ENCODE measurements around the gene CPVL.

The CPVL gene

GRCh38 chr7:29145553-29146056, 732 bp downstream of the CPVL start:
- H3K36me3 ChIP-seq, result no peaks in the 10 kb centered on the region
- peaks cover 55% of the 10 kb centered on the region for H3K27me3 ChIP-seq
- peaks cover 0 to 3% of the 10 kb centered on the region in 2 experiments for H3K4me1 ChIP-seq (ENCODE audit: control insufficient read depth in 1 of 2, insufficient read depth in 1 of 2, low read depth in 1 of 2, low read length in 1 of 2)
- H3K9me3 ChIP-seq, result no peaks in the 10 kb centered on the region
- TF ChIP-seq CTCF (IDR thresholded peaks at IDR 0.05), result no peak
- H3K27ac ChIP-seq, result no peak overlapping the region
- no peak overlapping the region for H3K4me3 ChIP-seq (ENCODE audit: low read depth in 1 of 2, low read length in 1 of 2)

- Histone ChIP-seq H3K27me3 (peaks cover 55% of the 10 kb centered on the region), H3K36me3 (no peaks in the 10 kb centered on the region), H3K9me3 (no peaks in the 10 kb centered on the region), H3K27ac (no peak overlapping the region), H3K4me3 (ENCODE audit: low read depth in 1 of 2, low read length in 1 of 2) (no peak overlapping the region), H3K4me1 (ENCODE audit: control insufficient read depth in 1 of 2, insufficient read depth in 1 of 2, low read depth in 1 of 2, low read length in 1 of 2) (peaks cover 0 to 3% of the 10 kb centered on the region in 2 experiments)
- no peak for TF ChIP-seq CTCF (IDR thresholded peaks at IDR 0.05)
Measured at GRCh38 chr7:29143751-29144150, 2.6 kb downstream of the CPVL start.

GRCh38 chr7:29142021-29142727, 4.2 kb downstream of the CPVL start:
- Histone ChIP-seq H3K36me3 (no peaks in the 10 kb centered on the region), H3K4me3 (ENCODE audit: low read depth in 1 of 2, low read length in 1 of 2) (no peak overlapping the region), H3K27me3 (peaks cover 42% of the 10 kb centered on the region), H3K4me1 (ENCODE audit: control insufficient read depth in 1 of 2, insufficient read depth in 1 of 2, low read depth in 1 of 2, low read length in 1 of 2) (peaks cover 0 to 3% of the 10 kb centered on the region in 2 experiments), H3K9me3 (no peaks in the 10 kb centered on the region), H3K27ac (no peak overlapping the region)
- TF ChIP-seq CTCF (IDR thresholded peaks at IDR 0.05), result no peak

GRCh38 chr7:29140873-29141468, 5.4 kb downstream of the CPVL start:
- H3K9me3 ChIP-seq, result no peaks in the 10 kb centered on the region
- no peak overlapping the region for H3K27ac ChIP-seq
- H3K36me3 ChIP-seq, result no peaks in the 10 kb centered on the region
- H3K27me3 ChIP-seq, result peaks cover 30% of the 10 kb centered on the region
- H3K4me3 ChIP-seq (ENCODE audit: low read depth in 1 of 2, low read length in 1 of 2), result no peak overlapping the region
- TF ChIP-seq CTCF (IDR thresholded peaks at IDR 0.05), result no peak
- H3K4me1 ChIP-seq (ENCODE audit: control insufficient read depth in 1 of 2, insufficient read depth in 1 of 2, low read depth in 1 of 2, low read length in 1 of 2), result no peaks in the 10 kb centered on the region

- H3K9me3 ChIP-seq, result no peaks in the 10 kb centered on the region
- peaks cover 19% of the 10 kb centered on the region for H3K27me3 ChIP-seq
- no peak overlapping the region for H3K4me3 ChIP-seq (ENCODE audit: low read depth in 1 of 2, low read length in 1 of 2)
- H3K4me1 ChIP-seq (ENCODE audit: control insufficient read depth in 1 of 2, insufficient read depth in 1 of 2, low read depth in 1 of 2, low read length in 1 of 2), result no peaks in the 10 kb centered on the region
- H3K27ac ChIP-seq, result no peak overlapping the region
- no peaks in the 10 kb centered on the region for H3K36me3 ChIP-seq
- no peak for TF ChIP-seq CTCF (IDR thresholded peaks at IDR 0.05)
Measured at GRCh38 chr7:29139796-29140195, 6.5 kb downstream of the CPVL start.

Data from neutrophil (primary cell).